Right lobe of liver (tissue), 6 donors: Measurements from ENCODE around the gene AKR1B15. TPM values are rescaled to one million over a fixed set of nuclear protein-coding genes. Genes with fewer than 3 reads are reported as not detected.
A peak's percentile ranks its signal among the peaks of the same experiment; 100 is the strongest.

Experiments
- ATAC-seq, 4 donors: fragments of 200-7000 bp; cut with Tn5 transposase; one replicate each; pipeline ENCODE4 v1.9.1; 2020; ENCODE audit warnings: mild to moderate bottlenecking in 4 of 4, moderate library complexity in 4 of 4
- DNase-seq, 3 donors: peaks; one replicate each; pipeline ENCODE4 v3.0.0-alpha.2; 2020
- H3K27ac ChIP-seq, 3 donors: fragments of 200-600 bp; one replicate each; pipeline ENCODE4 v1.8.0; 2022
- H3K27me3 ChIP-seq, 2 donors: fragments of 200-600 bp; one replicate each; pipeline ENCODE4 v1.8.0; 2022
- H3K36me3 ChIP-seq, 4 donors: fragments of 200-600 bp; sonication (generic) in 1 of 4; one replicate each; pipeline versions ENCODE4 v1.5.1 to v1.8.0; 2017 to 2022; ENCODE audit warnings: control low read depth in 1 of 4
- H3K4me1 ChIP-seq, 4 donors: fragments of 200-600 bp; sonication (generic) in 1 of 4; one replicate each; pipeline versions ENCODE4 v1.5.1 to v1.8.0; 2017 to 2022; ENCODE audit warnings: control low read depth in 1 of 4
- H3K4me3 ChIP-seq, 3 donors: fragments of 200-600 bp; one replicate each; pipeline ENCODE4 v1.8.0; 2022
- H3K9me3 ChIP-seq, 4 donors: fragments of 200-600 bp; sonication (generic) in 1 of 4; one replicate each; pipeline versions ENCODE4 v1.5.1 to v1.8.0; 2017 to 2022; ENCODE audit warnings: control low read depth in 1 of 4
- CTCF ChIP-seq, 4 donors: fragments of 200-600 bp in 3 of 4; fragments of 450-650 bp in 1 of 4; IDR thresholded peaks; one replicate each; pipeline versions ENCODE4 v1.5.1 to v1.8.0; 2016 to 2022; ENCODE audit warnings: antibody characterized with exemption in 4 of 4, mild to moderate bottlenecking in 2 of 4
- POLR2A ChIP-seq: fragments of 450-650 bp; IDR thresholded peaks from one replicate; pipeline ENCODE4 v1.6.1; 2017; ENCODE audit warnings: antibody characterized with exemption, mild to moderate bottlenecking
- WGBS: methylation state at CpG from one replicate; pipeline ENCODE4 v1.1.6; 2018; ENCODE audit warnings: low coverage, low lambda C conversion rate; ENCODE audit not compliant: insufficient coverage; ENCODE audit errors: missing lambda C conversion rate; 5-methylcytosine and 5-hydroxymethylcytosine counted together
- intact Hi-C, 2 donors: fragments of 100-400 bp; cut with DNase I; formaldehyde crosslinking; loops; one replicate each; pipeline versions ENCODE4 v1.11.2 to v1.14.1; 2022
- total RNA-seq, 6 experiments: library from RNA; depleted of rRNA in 2 of 6; stranded (reverse); fragments of >200 nt in 2 of 6; fragmentation: NEBNext Ultra II Directional in 3 of 6; extraction: Animal tissue kit (Norgen Biotek cat#: 25700) in 3 of 6; gene quantifications; one replicate each; pipeline versions ENCODE4 v1.1.0 to v1.2.4, GENCODE V29; 2016 to 2023
- donor health status: DM: no; HTN: yes; CAD: no.
- donor health status: DM: no; HTN: no; CAD: no.
- donor health status: DM: no; HTN: no; CAD: no.
- donor health status: DM: no; HTN: yes; CAD: no.
- donor health status: DM: no; HTN: yes; CAD: no.

AKR1B15 gene
- total RNA-seq, 6 experiments from 2014 or later, result 1.8 to 40.4 (median 2.4) TPM; not detected in 2

GRCh38 chr7:134528749-134529148 lies 20.2 kb upstream of the AKR1B15 start:
- TF ChIP-seq CTCF (IDR thresholded peaks at IDR 0.05), result no peak
- no peak for TF ChIP-seq POLR2A
- intact Hi-C loops, result no loop called here
- Histone ChIP-seq H3K36me3 (peaks cover 0 to 34% (median 0%) of the 10 kb centered on the region in 4 donors), H3K27me3 (no peaks in the 10 kb centered on the region), H3K27ac (peak overlapping the region in 1 of 3 donors; percentile 42), H3K4me1 (peaks cover 0 to 6% (median 0%) of the 10 kb centered on the region in 4 donors), H3K9me3 (no peaks in the 10 kb centered on the region), H3K4me3 (peak overlapping the region in 1 of 3 donors; percentile 59)
- WGBS, result no CpG with 5 or more reads among the region's 5 CpGs
- ATAC-seq, result no peak
- no peak for DNase-seq

DNA sequence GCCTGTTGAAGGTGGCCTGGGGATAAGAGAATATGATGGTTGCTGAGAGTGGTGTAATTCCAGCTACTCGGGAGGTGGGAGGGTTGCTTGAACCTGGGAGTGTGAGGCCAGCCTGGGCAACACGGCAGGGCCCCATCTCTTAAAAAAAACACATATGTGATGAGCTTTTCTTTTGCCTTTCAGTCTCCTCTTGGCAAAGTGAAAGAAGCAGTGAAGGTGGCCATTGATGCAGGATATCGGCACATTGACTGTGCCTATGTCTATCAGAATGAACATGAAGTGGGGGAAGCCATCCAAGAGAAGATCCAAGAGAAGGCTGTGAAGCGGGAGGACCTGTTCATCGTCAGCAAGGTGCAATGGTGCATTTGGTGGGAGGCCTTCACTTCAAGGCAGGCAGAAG lies 18.4 kb upstream of the AKR1B15 start:
- H3K27ac ChIP-seq, result no peak overlapping the region
- 76% methylated on average over 4 of the region's 5 CpGs for WGBS
- no peaks in the 10 kb centered on the region for H3K27me3 ChIP-seq
- H3K4me1 ChIP-seq, result peaks cover 0 to 6% (median 0%) of the 10 kb centered on the region in 4 donors
- TF ChIP-seq CTCF (IDR thresholded peaks at IDR 0.05) (no peak), POLR2A (no peak)
- H3K9me3 ChIP-seq, result no peaks in the 10 kb centered on the region
- peaks cover 0 to 51% (median 0%) of the 10 kb centered on the region in 4 donors for H3K36me3 ChIP-seq
- ATAC-seq (no peak), DNase-seq (no peak)
- no peak overlapping the region for H3K4me3 ChIP-seq
- intact Hi-C loops, result no loop called here

DNA sequence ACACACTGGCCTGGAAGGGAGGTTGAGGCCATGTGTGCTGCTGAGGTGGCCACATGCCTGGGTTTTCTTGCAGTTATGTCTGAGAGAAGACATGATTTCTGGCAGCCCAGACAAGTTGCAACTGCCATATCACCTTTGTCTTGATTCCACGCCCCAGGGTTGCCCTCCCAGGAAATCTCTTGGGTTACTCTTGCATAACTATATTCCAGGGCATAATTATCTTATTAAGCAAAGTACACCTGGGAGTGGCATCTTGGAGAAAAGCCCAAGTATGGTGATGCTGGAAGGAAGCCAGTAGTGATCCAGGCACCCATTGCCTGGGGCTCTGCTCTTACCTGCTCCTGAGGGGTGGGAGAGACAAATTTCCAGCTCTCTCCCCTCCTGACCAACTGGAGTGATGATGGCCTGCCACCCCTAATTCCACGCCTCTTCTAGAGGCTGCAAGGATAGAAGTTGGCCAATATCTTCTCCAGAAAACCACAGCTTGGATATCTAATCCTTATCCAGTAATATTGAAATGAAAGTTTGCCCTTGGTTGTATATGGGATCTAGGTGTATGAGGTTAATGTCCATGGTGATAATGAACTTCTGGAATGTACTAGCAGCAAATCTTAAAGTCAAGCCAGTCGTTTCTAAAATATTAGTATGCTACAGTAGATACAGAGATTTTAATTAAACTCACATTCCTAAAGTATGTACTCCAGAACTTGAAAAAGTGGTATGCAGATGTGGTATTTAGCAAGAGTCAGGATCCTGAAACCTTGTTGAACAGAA lies 16.5 kb upstream of the AKR1B15 start:
- H3K36me3 ChIP-seq, result peaks cover 0 to 67% (median 0%) of the 10 kb centered on the region in 4 donors
- no peaks in the 10 kb centered on the region for H3K27me3 ChIP-seq
- H3K4me1 ChIP-seq, result peaks cover 0 to 2% (median 0%) of the 10 kb centered on the region in 4 donors
- intact Hi-C loops, result no loop called here
- no peak overlapping the region for H3K4me3 ChIP-seq
- H3K27ac ChIP-seq, result no peak overlapping the region
- no peaks in the 10 kb centered on the region for H3K9me3 ChIP-seq
- TF ChIP-seq POLR2A, result no peak
- no peak for TF ChIP-seq CTCF (IDR thresholded peaks at IDR 0.05)
- DNase-seq, result no peak
- WGBS, result 65% methylated on average over 2 of the region's 3 CpGs
- peak in 1 of 4 donors; percentile 4 for ATAC-seq

DNA sequence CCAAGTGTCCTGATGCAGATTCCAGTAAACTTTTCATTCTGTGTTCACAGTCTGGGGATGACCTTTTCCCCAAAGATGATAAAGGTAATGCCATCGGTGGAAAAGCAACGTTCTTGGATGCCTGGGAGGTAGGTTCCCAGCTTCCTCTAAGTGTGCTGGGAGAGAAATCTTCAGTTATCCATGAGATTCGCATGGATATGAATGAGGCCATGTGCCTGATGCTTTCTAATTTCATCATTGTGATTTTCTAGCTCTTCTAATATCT lies 16.0 kb upstream of the AKR1B15 start:
- Histone ChIP-seq H3K27ac (no peak overlapping the region), H3K9me3 (no peaks in the 10 kb centered on the region), H3K4me3 (no peak overlapping the region), H3K36me3 (peaks cover 0 to 70% (median 0%) of the 10 kb centered on the region in 4 donors), H3K27me3 (no peaks in the 10 kb centered on the region), H3K4me1 (no peaks in the 10 kb centered on the region)
- no peak for TF ChIP-seq POLR2A
- no peak for TF ChIP-seq CTCF (IDR thresholded peaks at IDR 0.05)
- ATAC-seq (no peak), DNase-seq (no peak)
- intact Hi-C loops, result no loop called here
- 72% methylated on average over 3 of the region's 3 CpGs for WGBS
